IPS-15b (cell line): Measurements from ENCODE around the gene LRRK1.

Experiments used
- H3K27me3 ChIP-seq: one replicate; pipeline ENCODE4 v1.6.1; 2013; ENCODE audit warnings: low read length; ENCODE audit not compliant: control insufficient read depth, insufficient read depth
- H3K36me3 ChIP-seq: one replicate; pipeline ENCODE4 v1.6.1; 2013; ENCODE audit warnings: low read length; ENCODE audit not compliant: control insufficient read depth, insufficient read depth
- H3K4me1 ChIP-seq: one replicate; pipeline ENCODE4 v1.6.1; 2013; ENCODE audit warnings: mild to moderate bottlenecking, low read length; ENCODE audit not compliant: control insufficient read depth, insufficient read depth
- H3K4me3 ChIP-seq: one replicate; pipeline ENCODE4 v1.5.1; 2013; ENCODE audit warnings: low read depth, low read length
- H3K9ac ChIP-seq: one replicate; pipeline ENCODE4 v1.6.1; 2013; ENCODE audit warnings: low read depth, mild to moderate bottlenecking, low read length
- H3K9me3 ChIP-seq: one replicate; pipeline ENCODE4 v1.6.1; 2013; ENCODE audit warnings: mild to moderate bottlenecking, low read length; ENCODE audit not compliant: control insufficient read depth, insufficient read depth

LRRK1 gene

DNA sequence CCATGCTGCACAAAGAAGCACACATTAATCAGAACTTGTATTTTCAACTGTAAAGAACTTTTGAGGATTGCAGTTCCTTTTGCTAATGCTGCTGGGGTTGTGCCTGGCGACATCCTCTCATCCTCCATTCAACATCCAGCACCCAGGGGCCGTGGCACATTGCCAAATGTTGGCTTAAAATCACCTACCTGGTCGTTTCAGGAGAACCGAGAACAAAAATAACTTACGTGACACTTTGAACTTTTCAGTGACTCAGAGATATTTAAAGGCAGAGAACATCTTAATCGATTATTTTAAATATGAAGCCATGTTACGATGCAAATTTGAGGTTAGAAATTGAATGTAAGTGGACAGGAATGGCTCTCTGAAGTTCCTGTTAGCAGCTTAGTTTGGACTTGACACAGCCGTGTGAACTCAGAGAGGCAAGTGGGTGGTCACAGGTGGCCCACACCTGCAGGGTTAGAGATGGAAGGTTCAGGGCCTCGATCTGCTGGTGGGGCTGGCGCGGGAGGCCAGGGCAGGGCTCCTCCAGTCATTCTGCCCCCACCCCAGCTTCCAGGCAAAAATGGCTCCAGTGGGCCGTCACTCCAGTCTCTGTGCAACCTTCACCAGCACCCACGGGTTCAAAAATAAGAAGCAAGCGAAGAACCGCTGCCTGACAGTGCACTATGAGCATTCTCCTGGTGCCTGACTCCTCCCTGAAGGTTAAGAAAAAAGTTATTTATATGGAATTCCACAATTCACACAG is 12.2 kb downstream of the LRRK1 start:
- H3K4me3 ChIP-seq, result no peak overlapping the region
- H3K36me3 ChIP-seq, result no peaks in the 10 kb centered on the region
- H3K4me1 ChIP-seq, result peaks cover 7% of the 10 kb centered on the region

DNA sequence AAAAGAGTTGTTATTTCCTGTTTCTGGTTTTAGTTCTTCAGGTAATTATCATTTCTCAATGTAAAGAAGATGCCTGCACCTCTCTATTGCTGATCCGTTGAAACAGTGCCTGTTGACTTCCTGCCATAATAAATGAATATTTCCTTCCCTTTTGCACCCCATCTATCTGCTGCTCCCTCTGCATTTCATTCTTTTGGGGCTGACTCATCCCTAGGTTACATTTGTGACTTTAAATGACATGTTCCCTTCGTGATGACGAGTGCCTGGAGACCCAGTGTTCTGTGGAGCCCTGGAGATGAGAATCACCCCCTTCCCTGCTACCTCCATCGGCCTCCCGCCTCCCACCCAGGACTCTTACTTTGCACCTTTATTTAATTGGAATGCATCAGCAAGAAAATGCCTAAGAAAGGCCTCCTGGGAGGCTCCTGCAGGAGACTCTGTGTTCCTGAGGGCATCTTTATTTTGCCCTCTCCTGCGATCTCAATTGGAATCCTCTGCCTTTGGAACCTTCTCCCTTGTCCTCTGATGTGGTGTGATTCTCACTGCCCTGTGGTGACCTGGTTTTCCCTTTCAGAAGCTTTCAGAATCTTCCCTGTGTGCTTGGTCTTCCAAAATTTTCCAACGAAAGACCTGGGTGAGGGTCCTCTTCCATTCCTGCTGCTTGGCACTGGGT is 13.7 kb downstream of the LRRK1 start:
- Histone ChIP-seq H3K4me3 (no peak overlapping the region), H3K27me3 (no peaks in the 10 kb centered on the region), H3K36me3 (no peaks in the 10 kb centered on the region), H3K9me3 (no peaks in the 10 kb centered on the region), H3K9ac (no peak overlapping the region), H3K4me1 (peaks cover 7% of the 10 kb centered on the region)

More for the DNA sequence above, 12.2 kb downstream of the LRRK1 start:
- Histone ChIP-seq H3K9me3 (no peaks in the 10 kb centered on the region), H3K9ac (no peak overlapping the region), H3K27me3 (no peaks in the 10 kb centered on the region)

DNA sequence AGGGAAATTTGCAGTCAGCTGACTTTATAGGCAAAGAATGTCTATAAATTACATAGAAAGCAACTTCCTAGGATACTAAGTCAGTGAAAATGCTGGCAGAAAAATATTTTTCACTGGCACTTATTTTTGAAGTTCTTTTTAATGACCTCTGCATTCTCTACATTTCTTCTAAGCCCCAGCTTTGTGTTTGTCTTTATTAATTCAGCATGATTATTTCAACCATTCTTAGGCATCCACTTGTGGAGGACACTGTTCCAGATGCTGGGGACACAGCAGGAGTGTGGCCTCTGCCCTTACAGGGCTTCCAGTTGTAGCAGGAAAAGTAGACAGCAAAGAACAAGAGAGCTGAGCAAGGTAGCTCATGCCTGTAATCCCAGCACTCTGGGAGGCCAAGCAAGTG is 15.0 kb downstream of the LRRK1 start:
- Histone ChIP-seq H3K9me3 (no peaks in the 10 kb centered on the region), H3K27me3 (no peaks in the 10 kb centered on the region), H3K4me1 (peaks cover 7% of the 10 kb centered on the region), H3K4me3 (no peak overlapping the region), H3K36me3 (no peaks in the 10 kb centered on the region), H3K9ac (no peak overlapping the region)

DNA sequence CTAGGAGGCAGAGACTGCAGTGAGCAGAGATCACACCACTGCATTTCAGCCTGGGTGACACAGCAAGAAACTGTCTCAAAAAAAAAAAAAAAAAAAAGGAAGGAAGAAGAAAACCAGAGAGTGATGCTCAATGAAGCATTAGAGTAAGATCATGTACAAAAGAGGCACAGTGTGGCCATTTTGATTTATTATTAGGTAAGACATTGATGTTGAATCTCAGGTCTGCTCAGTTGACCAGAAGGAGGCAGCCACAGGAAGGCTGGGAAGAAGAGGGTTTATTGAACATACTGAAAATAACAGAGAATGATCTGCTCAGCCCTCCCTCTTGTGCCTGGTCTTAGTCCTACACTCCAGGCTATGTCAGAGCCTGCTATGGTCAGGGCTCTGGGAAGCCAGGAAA is 15.6 kb downstream of the LRRK1 start:
- no peak overlapping the region for H3K4me3 ChIP-seq
- no peaks in the 10 kb centered on the region for H3K9me3 ChIP-seq
- H3K27me3 ChIP-seq, result no peaks in the 10 kb centered on the region
- no peak overlapping the region for H3K9ac ChIP-seq
- no peaks in the 10 kb centered on the region for H3K36me3 ChIP-seq
- H3K4me1 ChIP-seq, result peaks cover 7% of the 10 kb centered on the region

DNA sequence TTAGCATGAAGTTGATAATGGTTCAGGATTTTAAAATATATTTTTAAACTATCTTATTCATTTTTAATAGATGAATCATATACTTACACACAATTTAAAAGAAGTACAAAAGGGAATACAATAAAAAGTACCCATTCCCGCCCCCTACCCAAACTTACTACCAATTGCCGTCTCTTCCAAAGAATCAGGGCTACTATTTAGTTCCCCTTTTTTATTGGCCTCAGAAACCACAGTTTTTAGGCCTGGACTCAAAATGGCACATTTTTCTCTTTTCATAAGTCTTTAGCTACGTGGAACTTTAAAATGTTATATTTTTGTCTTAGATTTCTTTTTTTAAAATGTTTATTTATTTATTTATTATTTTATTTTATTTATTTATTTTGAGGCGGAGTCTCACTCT is 18.0 kb downstream of the LRRK1 start:
- Histone ChIP-seq H3K27me3 (no peaks in the 10 kb centered on the region), H3K9me3 (no peaks in the 10 kb centered on the region), H3K4me1 (peaks cover 7% of the 10 kb centered on the region), H3K36me3 (no peaks in the 10 kb centered on the region), H3K9ac (no peak overlapping the region), H3K4me3 (no peak overlapping the region)

DNA sequence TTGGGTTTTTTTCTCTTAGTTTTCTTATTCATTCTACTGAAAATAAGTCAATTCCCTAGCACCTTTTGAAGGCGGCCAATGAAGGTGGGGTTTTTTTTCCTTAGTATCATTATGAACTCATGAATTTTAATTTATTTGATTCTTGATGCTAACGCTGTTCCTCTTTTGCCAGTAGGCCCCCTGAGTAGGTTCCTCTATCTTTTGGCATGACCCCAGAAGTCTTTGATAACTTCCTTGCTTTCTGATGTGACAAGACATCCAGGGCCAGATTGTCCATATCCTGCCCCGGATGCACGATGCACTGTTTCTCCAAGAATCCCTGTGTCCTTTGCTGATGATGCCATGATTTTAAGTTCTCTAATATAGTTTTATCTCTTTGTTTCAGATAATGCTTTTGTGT is 20.6 kb downstream of the LRRK1 start:
- H3K4me1 ChIP-seq, result no peaks in the 10 kb centered on the region
- no peaks in the 10 kb centered on the region for H3K36me3 ChIP-seq
- no peak overlapping the region for H3K9ac ChIP-seq
- no peak overlapping the region for H3K4me3 ChIP-seq
- H3K27me3 ChIP-seq, result no peaks in the 10 kb centered on the region
- no peaks in the 10 kb centered on the region for H3K9me3 ChIP-seq

DNA sequence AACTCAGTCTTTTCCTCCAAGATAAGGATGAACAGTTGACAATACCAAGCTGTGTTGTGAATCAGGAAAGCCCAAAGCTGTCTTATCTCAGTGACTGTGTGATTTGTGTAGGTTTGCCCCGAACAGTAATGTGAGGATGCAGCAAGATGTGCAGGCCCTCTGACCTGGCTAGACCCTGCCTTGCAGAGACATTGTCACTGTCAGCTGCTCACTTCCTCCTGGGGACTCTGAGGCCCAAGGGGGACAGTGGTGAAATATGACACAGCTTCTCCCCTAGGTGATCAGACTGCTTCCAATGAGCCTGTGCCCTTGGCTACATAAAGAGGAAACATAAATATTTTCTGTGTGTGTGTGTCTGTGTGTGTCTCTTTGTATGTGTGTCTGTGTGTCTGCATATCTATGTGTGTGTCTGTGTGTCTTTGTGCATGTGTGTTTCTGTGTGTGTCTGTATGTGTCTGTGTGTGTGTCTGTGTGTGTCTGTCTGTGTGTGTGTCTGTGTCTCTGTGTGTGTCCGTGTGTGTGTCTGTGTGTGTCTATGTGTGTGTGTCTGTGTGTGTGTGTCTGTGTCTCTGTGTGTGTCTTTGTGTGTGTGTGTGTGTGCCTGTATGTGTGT is 21.7 kb downstream of the LRRK1 start:
- no peak overlapping the region for H3K9ac ChIP-seq
- no peak overlapping the region for H3K4me3 ChIP-seq
- H3K27me3 ChIP-seq, result no peaks in the 10 kb centered on the region
- no peaks in the 10 kb centered on the region for H3K4me1 ChIP-seq
- no peaks in the 10 kb centered on the region for H3K36me3 ChIP-seq
- no peaks in the 10 kb centered on the region for H3K9me3 ChIP-seq

DNA sequence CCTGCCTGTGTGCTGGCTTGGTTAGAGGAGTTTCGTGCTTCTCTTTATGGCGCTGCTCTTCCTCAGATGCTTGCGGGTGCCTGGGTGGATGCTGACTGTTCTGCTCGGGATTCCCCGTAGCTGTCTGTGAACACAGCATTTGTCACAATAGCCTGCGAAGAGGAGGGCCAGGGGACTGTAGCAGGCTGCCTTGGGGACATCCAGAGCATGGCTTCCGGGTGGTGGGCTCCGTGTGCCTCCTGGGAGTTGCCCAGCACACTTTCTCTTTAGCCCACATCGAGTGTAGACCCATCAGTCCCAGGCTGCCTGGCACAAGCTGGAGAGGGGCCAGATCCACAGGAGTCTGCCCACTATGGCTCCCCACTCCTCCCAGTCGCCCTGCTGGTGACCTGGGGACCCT is 22.4 kb downstream of the LRRK1 start:
- no peak overlapping the region for H3K4me3 ChIP-seq
- no peaks in the 10 kb centered on the region for H3K9me3 ChIP-seq
- H3K27me3 ChIP-seq, result no peaks in the 10 kb centered on the region
- H3K9ac ChIP-seq, result no peak overlapping the region
- no peaks in the 10 kb centered on the region for H3K36me3 ChIP-seq
- H3K4me1 ChIP-seq, result no peaks in the 10 kb centered on the region

DNA sequence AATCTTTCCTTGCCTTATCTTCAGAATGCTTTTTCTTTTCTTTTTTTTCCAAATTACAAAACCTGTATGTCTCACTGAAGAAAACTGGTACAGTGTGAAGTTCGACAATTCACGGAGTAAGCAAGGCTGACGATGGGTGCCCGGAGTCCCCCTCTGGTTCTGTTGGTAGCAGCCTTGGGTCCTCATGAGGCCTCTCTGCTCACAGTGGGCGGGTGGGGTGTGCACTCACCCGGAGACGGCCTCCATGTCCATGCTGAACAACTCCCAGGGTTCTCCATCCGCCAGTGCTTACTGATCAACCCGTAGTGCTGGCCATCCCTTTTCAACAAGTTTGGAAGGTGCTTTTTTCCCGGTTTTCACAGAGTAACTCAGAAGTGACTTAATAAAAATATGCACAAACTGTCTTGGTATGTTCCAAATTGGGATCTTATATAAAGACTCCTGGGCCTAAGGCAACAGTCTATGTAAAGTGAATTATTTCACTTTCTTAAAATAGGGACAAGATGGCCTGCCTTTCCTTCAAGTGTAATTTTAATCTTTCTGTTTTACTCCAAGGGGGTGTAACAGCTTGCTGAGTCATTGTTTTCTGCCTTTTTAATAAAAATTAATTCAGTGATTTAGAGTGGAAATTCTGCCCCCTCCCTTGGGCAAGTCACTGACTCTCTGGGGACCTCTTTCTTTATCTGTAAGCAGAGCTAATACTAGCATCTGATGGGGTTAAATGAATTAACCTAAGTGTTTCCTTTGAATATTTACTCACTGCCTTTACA is 23.7 kb downstream of the LRRK1 start:
- Histone ChIP-seq H3K9me3 (no peaks in the 10 kb centered on the region), H3K4me3 (no peak overlapping the region), H3K4me1 (no peaks in the 10 kb centered on the region), H3K27me3 (no peaks in the 10 kb centered on the region), H3K9ac (no peak overlapping the region), H3K36me3 (no peaks in the 10 kb centered on the region)

DNA sequence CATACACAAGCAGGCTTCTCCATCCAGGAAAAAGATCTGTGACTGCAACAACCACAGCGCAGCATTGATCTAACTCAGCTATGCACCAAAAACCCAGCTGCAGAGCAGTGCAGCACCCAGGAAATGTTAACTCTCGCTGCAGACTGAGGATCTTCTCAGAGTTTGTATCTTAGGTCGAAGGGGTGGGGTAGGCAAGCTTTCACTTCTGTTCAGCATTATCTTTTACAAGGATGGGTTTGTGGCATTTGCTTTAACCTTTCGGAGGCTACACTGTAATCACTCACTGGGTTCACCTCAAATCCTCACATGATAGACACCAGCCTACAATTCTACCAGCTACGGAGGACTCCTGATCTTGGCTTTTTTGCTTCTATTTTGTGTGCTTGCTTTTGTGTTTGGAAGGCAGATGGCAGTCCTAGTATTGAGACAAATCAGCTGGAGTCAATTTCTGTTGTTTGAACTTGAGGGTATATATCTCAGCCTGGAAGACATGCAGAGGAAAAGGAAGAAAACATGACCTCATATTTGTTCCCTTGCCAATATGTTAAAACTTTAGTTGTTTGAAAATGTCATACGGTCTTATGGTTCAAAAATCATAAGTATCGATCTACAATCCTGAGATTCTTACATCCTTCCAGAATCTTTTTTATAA is 25.2 kb downstream of the LRRK1 start:
- Histone ChIP-seq H3K36me3 (no peaks in the 10 kb centered on the region), H3K4me1 (no peaks in the 10 kb centered on the region), H3K27me3 (no peaks in the 10 kb centered on the region), H3K9ac (no peak overlapping the region), H3K4me3 (no peak overlapping the region), H3K9me3 (no peaks in the 10 kb centered on the region)

DNA sequence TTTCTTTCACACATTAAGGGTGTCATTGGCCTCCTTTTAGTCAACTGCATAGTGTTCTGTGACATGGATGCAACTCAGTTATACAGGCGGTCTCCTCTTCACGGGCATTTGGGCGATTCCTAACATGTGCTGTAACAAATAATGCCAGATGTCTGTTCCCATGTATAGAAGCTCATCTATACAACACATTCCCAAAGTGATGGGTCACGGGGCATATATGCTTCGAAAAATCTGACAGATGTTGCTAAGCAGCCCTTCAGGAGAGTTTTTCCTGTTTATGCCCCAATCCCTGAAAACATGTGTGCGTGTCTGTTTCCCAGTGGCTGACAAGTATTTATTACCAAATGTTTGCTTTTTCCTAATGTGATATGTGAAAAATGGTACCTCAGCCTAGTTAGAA is 25.8 kb downstream of the LRRK1 start:
- Histone ChIP-seq H3K4me3 (no peak overlapping the region), H3K4me1 (no peaks in the 10 kb centered on the region), H3K9ac (no peak overlapping the region), H3K36me3 (no peaks in the 10 kb centered on the region), H3K27me3 (no peaks in the 10 kb centered on the region), H3K9me3 (no peaks in the 10 kb centered on the region)
